ENCODE data around the gene TDRD12. TPM values are rescaled to one million over a fixed set of nuclear protein-coding genes. Genes with fewer than 3 reads are reported as not detected.

Gene TDRD12
- total RNA-seq, 1 experiment from 2014 or later: 1.3 TPM

DNA sequence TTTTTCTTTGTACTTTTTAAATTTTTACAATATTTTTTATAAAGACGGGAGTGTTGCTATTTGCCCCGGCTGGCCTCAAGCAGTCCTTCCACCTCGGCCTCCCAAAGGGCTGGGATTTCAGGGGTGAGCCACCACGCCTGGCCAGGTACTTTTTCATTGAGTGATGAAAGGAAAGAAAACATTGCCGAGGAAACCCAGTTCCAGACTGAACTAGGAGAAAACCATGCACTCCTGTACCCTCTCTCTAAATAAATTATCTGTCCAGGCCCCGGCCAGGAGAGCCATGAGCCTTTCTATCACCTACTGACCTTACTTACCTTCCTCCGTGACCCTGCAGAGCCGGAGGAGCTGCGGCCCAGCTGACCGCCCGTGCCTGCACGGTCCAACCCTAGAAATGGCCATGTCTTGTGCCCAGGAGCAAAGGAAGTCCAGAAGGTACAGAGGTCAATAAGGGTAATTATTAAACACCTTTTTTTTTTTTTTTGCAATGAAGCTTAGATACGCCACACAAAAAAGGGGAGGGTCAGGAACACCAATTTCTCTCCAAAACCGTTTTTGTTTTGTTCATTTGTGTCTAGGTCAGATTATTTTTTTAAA is 149.9 kb downstream of the TDRD12 start, which contains the start of gene SLC7A9:
TSS of gene SLC7A9 (minus strand) at position 399 of the 597 bp plus-strand sequence. CDS start 1,233 bp downstream, outside the sequence.
- H3K4me3 Mint-ChIP-seq: no peak within 1 kb of the TSS
- H3K36me3 Mint-ChIP-seq: no peaks in the 10 kb centered on the region; the same call in 1 of the 2 replicates
- POLR2A ChIA-PET: no interaction called here
- H3K27me3 Mint-ChIP-seq (ENCODE audit: low read depth): no peaks in the 10 kb centered on the region
- no peak for ATAC-seq
- peaks cover 17% of the 10 kb centered on the region for H3K4me1 Mint-ChIP-seq
- peaks cover 8% of the 10 kb centered on the region for H3K9me3 Mint-ChIP-seq
- CTCF ChIA-PET: interaction anchor here (1.0 kb wide), 1 partner anchor 102 kb away, joined by 4 read pairs; the partner anchor contains the start of genes CEP89 and FAAP24
- DNase-seq (ENCODE audit: low spot score): no peak
- no peak within 1 kb of the TSS for H3K27ac Mint-ChIP-seq
- no peak for TF ChIP-seq KAT7 (CRISPR knock-in tag; IDR thresholded peaks at IDR 0.05; ENCODE audit: borderline replicate concordance)
- no peak for TF ChIP-seq HMGA2 (CRISPR knock-in tag; IDR thresholded peaks at IDR 0.05)
- TF ChIP-seq, protein P1, sequence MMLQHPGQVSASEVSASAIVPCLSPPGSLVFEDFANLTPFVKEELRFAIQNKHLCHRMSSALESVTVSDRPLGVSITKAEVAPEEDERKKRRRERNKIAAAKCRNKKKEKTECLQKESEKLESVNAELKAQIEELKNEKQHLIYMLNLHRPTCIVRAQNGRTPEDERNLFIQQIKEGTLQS (CRISPR knock-in tag; conservative IDR thresholded peaks at IDR 0.05): no peak
- TF ChIP-seq, protein P2, sequence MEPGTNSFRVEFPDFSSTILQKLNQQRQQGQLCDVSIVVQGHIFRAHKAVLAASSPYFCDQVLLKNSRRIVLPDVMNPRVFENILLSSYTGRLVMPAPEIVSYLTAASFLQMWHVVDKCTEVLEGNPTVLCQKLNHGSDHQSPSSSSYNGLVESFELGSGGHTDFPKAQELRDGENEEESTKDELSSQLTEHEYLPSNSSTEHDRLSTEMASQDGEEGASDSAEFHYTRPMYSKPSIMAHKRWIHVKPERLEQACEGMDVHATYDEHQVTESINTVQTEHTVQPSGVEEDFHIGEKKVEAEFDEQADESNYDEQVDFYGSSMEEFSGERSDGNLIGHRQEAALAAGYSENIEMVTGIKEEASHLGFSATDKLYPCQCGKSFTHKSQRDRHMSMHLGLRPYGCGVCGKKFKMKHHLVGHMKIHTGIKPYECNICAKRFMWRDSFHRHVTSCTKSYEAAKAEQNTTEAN (CRISPR knock-in tag; IDR thresholded peaks at IDR 0.05): no peak
- no peak for TF ChIP-seq TCF7 (CRISPR knock-in tag; IDR thresholded peaks at IDR 0.05; ENCODE audit: low read depth)
- TF ChIP-seq, protein P3, sequence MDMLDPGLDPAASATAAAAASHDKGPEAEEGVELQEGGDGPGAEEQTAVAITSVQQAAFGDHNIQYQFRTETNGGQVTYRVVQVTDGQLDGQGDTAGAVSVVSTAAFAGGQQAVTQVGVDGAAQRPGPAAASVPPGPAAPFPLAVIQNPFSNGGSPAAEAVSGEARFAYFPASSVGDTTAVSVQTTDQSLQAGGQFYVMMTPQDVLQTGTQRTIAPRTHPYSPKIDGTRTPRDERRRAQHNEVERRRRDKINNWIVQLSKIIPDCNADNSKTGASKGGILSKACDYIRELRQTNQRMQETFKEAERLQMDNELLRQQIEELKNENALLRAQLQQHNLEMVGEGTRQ (CRISPR knock-in tag; IDR thresholded peaks at IDR 0.05): no peak
- TF ChIP-seq RELA (CRISPR knock-in tag; IDR thresholded peaks at IDR 0.05; ENCODE audit: borderline replicate concordance): no peak
- TF ChIP-seq, protein P4, sequence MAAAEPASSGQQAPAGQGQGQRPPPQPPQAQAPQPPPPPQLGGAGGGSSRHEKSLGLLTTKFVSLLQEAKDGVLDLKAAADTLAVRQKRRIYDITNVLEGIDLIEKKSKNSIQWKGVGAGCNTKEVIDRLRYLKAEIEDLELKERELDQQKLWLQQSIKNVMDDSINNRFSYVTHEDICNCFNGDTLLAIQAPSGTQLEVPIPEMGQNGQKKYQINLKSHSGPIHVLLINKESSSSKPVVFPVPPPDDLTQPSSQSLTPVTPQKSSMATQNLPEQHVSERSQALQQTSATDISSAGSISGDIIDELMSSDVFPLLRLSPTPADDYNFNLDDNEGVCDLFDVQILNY (CRISPR knock-in tag; IDR thresholded peaks at IDR 0.05): no peak

DNA sequence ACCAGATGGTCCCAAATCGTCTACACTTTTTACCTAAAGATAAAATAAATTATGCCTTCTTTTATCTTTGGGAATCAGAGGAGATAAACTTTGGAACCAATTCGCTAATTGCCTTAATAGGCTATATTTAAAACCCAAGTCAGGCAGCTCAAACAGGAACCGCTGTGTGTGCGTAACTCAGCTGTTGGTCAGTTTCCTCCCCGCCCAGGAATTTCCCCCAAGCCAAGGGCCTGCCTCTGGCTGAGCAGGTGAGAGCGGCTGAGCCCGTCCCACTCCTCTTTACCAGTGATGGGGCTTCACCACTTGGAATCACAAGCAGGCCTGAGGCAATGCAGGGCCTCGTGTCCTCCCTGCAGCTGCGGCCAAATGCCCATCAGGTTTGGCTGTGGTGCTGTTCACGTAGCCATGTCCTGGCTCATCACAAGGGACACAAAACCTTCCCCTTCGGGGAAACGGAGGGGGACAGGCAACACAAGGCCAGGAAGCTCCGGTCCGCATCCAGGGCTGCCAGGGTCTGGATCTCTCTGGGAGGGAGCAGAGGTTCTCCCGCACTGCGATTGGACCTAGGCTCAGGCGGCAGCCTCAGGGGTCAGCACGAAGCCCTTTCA is 150.5 kb downstream of the TDRD12 start:
- peaks cover 17% of the 10 kb centered on the region for H3K4me1 Mint-ChIP-seq
- no peaks in the 10 kb centered on the region for H3K27me3 Mint-ChIP-seq (ENCODE audit: low read depth)
- H3K9me3 Mint-ChIP-seq: peaks cover 8% of the 10 kb centered on the region
- peak; percentile 55 for DNase-seq (ENCODE audit: low spot score)
- TF ChIP-seq, protein P5, sequence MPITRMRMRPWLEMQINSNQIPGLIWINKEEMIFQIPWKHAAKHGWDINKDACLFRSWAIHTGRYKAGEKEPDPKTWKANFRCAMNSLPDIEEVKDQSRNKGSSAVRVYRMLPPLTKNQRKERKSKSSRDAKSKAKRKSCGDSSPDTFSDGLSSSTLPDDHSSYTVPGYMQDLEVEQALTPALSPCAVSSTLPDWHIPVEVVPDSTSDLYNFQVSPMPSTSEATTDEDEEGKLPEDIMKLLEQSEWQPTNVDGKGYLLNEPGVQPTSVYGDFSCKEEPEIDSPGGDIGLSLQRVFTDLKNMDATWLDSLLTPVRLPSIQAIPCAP (CRISPR knock-in tag; IDR thresholded peaks at IDR 0.05): no peak
- TF ChIP-seq, protein P6, sequence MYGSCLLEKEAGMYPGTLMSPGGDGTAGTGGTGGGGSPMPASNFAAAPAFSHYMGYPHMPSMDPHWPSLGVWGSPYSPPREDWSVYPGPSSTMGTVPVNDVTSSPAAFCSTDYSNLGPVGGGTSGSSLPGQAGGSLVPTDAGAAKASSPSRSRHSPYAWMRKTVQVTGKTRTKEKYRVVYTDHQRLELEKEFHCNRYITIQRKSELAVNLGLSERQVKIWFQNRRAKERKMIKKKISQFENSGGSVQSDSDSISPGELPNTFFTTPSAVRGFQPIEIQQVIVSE (CRISPR knock-in tag; IDR thresholded peaks at IDR 0.05; ENCODE audit: borderline replicate concordance): no peak
- TF ChIP-seq, protein P7, sequence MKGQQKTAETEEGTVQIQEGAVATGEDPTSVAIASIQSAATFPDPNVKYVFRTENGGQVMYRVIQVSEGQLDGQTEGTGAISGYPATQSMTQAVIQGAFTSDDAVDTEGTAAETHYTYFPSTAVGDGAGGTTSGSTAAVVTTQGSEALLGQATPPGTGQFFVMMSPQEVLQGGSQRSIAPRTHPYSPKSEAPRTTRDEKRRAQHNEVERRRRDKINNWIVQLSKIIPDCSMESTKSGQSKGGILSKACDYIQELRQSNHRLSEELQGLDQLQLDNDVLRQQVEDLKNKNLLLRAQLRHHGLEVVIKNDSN (CRISPR knock-in tag; IDR thresholded peaks at IDR 0.05): no peak
- TF ChIP-seq ZNF263 (CRISPR knock-in tag; IDR thresholded peaks at IDR 0.05; ENCODE audit: low read depth) (no peak), ZNF121 (CRISPR knock-in tag; IDR thresholded peaks at IDR 0.05) (no peak)
- TF ChIP-seq, protein P1 (CRISPR knock-in tag; conservative IDR thresholded peaks at IDR 0.05): no peak
- TF ChIP-seq, protein P8, sequence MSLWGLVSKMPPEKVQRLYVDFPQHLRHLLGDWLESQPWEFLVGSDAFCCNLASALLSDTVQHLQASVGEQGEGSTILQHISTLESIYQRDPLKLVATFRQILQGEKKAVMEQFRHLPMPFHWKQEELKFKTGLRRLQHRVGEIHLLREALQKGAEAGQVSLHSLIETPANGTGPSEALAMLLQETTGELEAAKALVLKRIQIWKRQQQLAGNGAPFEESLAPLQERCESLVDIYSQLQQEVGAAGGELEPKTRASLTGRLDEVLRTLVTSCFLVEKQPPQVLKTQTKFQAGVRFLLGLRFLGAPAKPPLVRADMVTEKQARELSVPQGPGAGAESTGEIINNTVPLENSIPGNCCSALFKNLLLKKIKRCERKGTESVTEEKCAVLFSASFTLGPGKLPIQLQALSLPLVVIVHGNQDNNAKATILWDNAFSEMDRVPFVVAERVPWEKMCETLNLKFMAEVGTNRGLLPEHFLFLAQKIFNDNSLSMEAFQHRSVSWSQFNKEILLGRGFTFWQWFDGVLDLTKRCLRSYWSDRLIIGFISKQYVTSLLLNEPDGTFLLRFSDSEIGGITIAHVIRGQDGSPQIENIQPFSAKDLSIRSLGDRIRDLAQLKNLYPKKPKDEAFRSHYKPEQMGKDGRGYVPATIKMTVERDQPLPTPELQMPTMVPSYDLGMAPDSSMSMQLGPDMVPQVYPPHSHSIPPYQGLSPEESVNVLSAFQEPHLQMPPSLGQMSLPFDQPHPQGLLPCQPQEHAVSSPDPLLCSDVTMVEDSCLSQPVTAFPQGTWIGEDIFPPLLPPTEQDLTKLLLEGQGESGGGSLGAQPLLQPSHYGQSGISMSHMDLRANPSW (CRISPR knock-in tag; conservative IDR thresholded peaks at IDR 0.05; ENCODE audit: low read depth): no peak
- TF ChIP-seq, protein P9, sequence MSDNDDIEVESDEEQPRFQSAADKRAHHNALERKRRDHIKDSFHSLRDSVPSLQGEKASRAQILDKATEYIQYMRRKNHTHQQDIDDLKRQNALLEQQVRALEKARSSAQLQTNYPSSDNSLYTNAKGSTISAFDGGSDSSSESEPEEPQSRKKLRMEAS (CRISPR knock-in tag; IDR thresholded peaks at IDR 0.05): 0 out of 2 replicates have a peak, but pooled peaks have one; percentile 18
- TF ChIP-seq, protein P4 (CRISPR knock-in tag; IDR thresholded peaks at IDR 0.05): no peak
- peak; percentile 69 for ATAC-seq
- POLR2A ChIA-PET: interaction anchor here (0.5 kb wide), 1 partner anchor 95 kb away, joined by 3 read pairs; no protein-coding TSS in a partner anchor
- CTCF ChIA-PET: interaction anchor here (1.0 kb wide), 2 partner anchors 102 to 150 kb away, joined by 3 to 4 read pairs; partner anchors contain the start of genes CEP89 and FAAP24
- no peak overlapping the region for H3K27ac Mint-ChIP-seq
- H3K36me3 Mint-ChIP-seq: no peaks in the 10 kb centered on the region; the same call in 1 of the 2 replicates
- no peak overlapping the region for H3K4me3 Mint-ChIP-seq
